GM19035 (cell line): ENCODE results near the gene ABTB2.

Source experiments
- ATAC-seq: cut with Tn5 transposase; IDR thresholded peaks from one replicate; pipeline ENCODE4 v1.9.1; 2021; ENCODE audit not compliant: unreplicated experiment

ABTB2 gene

DNA sequence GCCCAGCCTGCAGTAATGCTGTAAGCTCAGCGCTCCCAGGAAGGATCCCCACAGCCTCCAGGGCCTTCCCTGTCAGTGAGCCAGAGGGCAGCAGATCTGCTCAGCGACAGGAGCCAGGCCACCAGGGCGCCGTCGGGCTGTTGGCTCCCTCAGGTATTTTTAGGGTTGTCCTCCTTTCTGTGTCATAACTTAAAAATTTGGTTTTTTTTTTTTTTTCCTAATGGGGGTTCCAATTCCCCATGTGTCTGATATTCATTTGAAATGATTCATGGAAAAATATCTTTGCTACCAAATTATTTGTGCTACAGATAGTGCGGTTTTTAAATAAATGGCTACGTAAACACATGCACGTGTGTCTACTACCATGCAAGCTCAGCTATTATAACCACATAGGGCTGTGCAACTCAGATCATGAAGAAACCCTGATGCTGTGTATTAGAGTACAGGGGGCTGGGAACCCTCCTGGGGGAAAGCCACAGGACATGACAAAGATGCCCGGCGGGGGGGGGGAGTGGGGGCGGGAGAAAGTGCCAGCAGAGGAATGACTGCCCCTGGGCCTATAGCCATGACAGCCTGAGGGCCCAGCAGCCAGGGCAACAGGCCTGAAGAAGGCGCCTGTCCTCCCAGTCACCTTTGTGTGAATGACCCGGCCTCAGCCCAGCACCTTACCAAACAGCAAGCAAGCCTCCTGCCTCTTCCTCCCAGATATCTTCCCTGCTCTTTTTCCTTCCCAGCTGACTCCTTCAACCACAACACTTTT lies 163.1 kb downstream of the ABTB2 start:
- no peak for ATAC-seq

DNA sequence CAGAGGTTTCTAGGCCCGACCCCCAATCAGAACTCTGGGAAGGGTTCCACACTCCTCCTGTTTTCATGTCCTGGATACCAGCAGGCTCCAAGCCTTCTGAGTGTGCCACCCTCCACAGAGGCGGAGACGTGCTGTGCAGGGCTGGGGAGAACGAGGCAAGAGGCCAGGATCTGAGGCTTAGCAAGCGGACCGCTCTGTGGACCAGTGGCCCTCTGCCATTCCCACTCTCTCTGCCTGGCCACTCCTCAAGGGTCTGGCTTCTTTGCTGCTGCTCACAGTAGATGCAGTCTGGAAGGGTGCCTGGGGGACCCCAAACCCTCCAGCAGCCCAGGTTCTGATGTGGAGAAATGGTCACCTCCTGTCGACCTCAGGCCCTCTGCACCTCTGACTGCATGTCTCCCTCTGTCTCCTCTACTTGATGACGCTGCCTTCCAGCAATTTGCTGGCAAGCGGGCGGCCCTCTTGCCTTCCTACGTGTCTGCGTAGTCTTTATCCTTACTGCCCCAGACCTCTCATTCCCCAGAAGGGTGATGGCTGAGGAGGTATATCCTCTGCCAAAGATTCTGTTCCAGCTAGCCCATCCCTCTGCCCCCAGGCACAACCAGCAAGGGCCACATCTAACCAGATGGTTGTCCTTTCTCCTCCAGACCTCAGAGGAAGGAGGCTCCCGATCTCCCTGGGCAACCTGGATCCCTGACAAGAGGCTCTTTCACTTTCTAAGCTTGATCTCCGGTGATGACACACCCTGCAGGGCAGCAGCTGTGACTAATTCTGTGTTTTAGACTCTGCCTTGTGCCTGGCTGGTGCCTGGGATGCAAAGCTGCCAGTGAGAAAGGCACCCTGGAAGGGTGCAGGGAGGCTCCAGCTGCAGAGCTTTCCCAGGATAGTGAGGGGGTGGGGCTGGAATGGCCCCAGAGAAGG lies 165.1 kb downstream of the ABTB2 start:
- no peak for ATAC-seq

GRCh38 chr11:34191578-34191977 lies 166.2 kb downstream of the ABTB2 start:
- ATAC-seq, result no peak

GRCh38 chr11:34190192-34191139 lies 167.3 kb downstream of the ABTB2 start:
- ATAC-seq, result peak; percentile 59

DNA sequence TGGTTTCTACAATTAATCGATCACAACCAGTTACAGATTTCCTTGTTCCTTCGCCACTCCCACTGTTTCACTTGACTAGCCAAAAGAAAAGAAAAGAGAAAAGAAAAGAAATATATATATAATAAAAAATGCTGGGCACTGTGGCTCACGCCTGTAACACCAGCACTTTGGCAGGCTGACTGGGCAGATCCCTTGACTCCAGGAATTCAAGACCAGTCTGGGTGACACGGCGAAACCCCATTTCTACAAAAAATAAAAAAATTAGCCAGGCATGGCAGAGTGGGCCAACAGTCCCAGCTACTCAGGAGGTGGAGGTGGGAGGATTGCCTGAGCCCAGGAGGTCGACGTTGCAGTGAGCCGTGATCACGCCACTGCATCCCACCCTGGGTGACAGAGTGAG lies 168.6 kb downstream of the ABTB2 start:
- no peak for ATAC-seq

DNA sequence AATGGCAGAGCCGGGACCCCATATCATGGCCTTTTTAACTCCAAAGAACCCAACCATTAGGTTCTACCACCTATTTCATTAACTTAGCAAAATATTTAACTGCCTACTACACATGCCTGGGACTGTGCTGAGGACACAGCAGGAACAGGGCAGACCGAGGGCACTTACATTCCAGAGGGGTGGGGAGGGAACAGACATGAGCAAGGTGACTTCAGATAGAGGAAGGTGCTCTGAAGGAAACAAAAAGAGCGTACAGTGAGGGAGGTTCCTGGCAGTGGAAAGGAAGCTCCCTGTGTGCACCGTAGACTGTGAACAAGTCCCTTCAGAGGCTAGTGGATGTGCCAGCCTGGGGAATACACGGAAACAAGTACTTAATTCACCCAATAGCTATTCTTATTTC lies 169.6 kb downstream of the ABTB2 start:
- ATAC-seq, result no peak

- no peak for ATAC-seq
These were observed 171.6 kb downstream of the ABTB2 start for GRCh38 chr11:34185926-34186841.

GRCh38 chr11:34184505-34185015 lies 173.2 kb downstream of the ABTB2 start:
- ATAC-seq, result no peak

GRCh38 chr11:34183848-34184391 lies 173.9 kb downstream of the ABTB2 start:
- ATAC-seq, result no peak

DNA sequence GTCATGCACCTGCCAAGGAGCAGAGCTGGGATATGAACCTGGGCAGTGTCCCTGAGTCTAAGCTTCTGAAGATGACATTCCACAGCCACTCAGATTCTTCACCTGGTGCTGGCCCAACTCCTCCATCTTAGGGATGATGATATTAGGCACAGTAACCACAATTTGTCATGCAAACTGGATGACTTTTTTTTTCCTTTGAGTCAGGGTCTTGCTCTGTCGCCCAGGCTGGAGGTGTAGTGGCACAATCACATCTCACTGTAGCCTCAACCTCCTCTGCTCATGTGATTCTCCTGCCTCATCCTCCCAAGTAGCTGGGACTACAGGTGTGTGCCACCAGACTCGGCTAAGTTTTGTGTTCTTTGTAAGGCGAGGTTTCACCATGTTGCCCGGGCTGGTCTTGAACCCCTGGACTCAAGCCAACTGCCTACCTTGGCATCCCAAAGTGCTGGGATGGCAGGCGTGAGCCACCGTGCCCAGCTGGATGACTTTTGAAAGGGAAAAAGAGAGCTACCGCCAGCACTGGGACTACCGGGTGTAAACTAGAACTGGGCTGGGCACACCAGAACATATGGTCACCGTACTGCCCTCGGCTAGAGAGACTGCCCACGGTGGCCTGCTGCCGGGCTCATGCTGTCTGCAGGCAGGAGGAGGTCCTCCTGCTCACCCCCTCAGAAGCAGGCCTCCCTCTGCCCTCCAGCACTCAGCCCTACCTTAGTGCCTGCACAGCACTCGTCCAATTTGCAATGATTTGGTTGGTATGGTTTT lies 174.7 kb downstream of the ABTB2 start:
- no peak for ATAC-seq

DNA sequence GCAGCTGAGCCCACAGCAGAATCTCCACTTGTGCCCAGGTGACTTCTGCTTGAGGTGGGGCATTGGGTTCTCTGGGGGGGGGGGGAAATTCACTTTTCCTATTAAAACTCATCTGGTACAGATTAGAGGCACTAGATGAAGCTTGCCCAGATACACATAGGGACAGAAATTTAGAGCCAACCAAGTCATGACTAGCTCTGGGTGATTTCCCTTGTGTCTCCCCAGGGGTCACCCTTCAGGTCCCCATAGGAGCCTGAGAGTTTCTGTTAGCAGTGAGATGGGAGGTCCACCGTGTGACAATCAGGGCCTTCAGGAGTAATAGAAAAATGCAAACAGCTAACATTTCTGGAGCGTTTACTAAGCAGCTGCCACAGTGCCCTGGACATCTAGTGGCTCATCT lies 175.4 kb downstream of the ABTB2 start:
- no peak for ATAC-seq

DNA sequence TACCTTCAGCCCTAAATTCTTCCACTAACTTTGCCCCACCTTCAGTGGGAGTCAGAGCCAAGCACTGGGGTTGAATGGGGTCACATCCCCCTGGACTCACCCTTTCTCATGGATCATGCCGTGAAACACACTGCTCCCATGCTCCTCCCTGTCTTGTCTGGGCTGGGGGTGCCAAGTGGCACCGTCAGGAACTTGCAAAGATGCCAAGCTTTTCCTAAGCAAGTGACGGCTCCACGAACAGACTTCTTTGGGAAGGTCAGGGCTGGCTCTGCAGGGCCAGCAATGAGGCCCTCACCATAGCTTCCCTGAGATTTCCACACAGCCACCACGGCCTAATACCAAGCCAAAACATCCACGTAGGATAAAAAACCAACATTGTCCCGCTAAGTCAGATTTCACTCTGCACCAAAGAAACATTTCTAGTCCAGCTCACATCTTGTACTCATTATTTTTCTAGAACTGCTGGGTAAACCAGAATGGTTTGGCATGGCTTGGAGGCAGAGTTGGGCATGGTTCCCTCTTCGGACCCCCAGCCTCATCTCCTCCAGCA lies 175.9 kb downstream of the ABTB2 start:
- no peak for ATAC-seq

DNA sequence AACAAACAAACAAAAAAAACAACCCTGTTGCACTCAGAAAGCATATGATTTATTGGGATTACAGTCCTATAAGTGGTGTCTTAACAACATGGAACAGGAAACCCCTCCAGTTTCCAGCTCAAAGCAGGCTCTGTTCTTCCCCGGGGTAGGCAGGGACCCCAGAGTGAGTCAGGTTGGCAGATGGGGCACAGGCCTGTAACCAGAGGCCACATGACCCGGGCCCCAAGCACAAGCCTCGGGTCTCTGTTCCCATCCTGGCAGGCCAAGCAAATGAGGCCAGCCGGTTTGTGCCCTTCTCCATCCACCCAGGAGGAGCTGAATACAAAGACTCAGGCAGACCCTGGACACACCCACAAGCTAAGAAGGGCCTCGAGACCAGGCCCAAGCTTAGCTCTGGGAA lies 176.6 kb downstream of the ABTB2 start:
- ATAC-seq, result no peak

GRCh38 chr11:34180814-34181165 lies 177.0 kb downstream of the ABTB2 start:
- ATAC-seq, result peak; percentile 20

GRCh38 chr11:34180040-34180813 lies 177.6 kb downstream of the ABTB2 start:
- peak; percentile 63 for ATAC-seq

DNA sequence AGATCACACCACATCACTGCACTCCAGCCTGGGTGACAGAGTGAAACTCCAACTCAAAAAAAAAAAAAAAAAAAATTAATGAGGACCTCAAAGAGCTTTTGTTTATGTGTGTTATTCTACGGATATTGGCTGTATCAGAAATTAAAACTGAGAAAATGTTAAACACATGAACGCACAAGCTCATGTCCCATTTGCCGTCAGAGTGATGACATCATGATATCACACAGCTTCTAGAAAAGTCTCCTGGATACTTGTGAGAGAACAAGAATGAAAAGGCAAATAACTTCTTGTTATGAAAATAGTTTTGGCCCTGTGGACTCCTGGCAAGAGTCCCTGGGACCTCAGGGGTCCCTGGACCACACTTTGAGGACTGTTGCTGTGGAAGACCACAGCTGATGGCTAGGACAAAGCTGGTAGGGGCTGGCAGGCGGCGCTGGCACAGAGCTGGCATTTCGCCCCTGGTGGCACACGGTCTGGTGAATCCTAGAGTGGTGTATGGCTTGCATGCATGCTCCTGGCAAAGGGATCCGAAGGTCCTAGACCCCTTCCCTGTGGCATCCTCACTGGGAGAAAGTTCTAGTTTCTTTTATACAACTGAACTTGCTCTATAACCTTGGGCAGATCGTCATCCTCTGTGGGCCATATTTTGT lies 178.7 kb downstream of the ABTB2 start:
- no peak for ATAC-seq

DNA sequence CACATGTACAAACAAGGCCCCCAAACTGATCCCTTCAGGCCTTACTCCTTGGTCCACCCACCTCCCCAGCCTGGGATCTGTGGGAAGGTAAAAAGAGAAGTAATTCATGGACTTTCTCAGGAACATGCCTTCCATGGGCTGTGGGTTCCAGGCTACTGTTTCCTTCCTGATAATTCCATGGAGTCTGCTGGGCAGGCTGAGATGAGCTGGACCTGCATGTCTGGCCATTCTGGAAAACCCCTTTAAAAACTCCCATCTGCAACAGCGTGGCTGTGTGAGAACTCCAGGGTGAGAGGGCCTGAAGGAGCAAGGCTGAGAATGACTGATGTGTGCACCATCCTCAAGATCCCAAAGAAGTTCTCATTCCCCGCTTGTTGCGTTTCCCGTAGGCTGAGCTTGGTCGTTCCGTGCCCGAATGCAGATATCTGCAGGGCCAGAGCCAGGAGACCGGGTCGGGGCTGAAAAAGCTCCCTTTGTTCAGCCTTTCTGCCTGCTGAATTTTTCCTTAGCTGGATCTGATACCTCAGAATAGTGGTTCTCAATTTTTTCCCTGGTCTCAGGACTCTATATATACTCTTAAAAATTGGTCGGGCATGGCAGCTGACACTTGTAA lies 179.5 kb downstream of the ABTB2 start:
- no peak for ATAC-seq
